GM10266 (cell line): ENCODE data around the gene SIGLEC14.

Experiments used
- DNase-seq: peaks from one replicate; pipeline ENCODE4 v3.0.0; 2012; ENCODE audit errors: extremely low spot score
- TF ChIP-seq, protein P1 (sequence below): IDR thresholded peaks from 2 replicates; pipeline ENCODE4 v1.5.1; 2012; ENCODE audit warnings: mild to moderate bottlenecking, low read depth; ENCODE audit not compliant: control insufficient read depth, insufficient read depth; ENCODE audit errors: missing control alignments

SIGLEC14 gene

DNA sequence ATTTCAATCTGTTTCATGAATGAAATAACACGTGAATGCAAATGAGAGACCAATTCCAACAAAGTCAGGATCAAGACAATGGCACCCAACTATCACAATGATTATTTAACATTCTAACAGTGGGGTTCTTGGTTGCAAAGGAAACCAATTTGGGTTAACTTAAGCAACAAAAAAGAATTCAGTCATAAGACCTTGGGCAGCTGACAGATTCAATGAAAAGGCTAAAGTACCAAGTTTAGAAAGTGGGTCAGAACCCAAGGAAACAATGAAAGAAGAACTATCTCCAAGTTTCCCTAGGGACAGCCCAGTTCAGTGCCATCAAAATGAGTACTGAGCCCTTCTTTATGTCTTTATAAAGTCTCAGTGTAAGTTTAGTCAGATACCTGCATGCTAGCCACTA lies 17.5 kb upstream of the SIGLEC14 start:
- TF ChIP-seq, protein P1, sequence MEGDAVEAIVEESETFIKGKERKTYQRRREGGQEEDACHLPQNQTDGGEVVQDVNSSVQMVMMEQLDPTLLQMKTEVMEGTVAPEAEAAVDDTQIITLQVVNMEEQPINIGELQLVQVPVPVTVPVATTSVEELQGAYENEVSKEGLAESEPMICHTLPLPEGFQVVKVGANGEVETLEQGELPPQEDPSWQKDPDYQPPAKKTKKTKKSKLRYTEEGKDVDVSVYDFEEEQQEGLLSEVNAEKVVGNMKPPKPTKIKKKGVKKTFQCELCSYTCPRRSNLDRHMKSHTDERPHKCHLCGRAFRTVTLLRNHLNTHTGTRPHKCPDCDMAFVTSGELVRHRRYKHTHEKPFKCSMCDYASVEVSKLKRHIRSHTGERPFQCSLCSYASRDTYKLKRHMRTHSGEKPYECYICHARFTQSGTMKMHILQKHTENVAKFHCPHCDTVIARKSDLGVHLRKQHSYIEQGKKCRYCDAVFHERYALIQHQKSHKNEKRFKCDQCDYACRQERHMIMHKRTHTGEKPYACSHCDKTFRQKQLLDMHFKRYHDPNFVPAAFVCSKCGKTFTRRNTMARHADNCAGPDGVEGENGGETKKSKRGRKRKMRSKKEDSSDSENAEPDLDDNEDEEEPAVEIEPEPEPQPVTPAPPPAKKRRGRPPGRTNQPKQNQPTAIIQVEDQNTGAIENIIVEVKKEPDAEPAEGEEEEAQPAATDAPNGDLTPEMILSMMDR: no peak
- no peak for DNase-seq

GRCh38 chr19:51663650-51664049 lies 17.0 kb upstream of the SIGLEC14 start:
- TF ChIP-seq, protein P1: no peak
- DNase-seq: no peak

DNA sequence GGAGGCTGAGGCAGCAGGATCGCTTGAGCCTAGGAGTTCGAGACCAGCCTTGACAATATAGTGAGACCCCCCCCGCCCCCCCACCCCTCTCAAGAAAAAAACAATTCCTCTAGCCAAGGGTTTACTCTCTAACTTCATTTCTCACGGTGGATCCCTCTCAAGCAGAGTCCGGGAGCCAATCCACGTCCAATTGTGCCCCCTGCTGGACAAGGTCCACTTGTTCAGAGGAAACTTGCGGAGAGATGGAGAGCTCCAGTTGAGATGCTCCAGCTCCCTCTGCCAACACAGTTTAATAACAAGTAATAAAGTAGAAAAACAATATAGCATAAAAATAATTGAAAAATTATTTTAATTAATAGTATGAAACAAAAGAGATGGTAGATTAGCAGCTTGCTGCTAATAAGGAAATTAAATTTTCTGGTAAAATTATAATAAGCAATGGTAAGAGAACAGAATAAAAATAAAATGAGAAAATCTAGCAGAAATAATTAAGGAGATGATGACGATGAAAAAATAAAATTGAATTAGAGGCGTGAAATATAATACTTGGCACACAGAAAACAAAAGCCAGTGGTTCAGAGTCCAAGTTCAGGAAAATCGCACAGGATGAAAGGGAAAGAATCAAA lies 14.5 kb upstream of the SIGLEC14 start:
- TF ChIP-seq, protein P1: peak; percentile 77

GRCh38 chr19:51654783-51655182 lies 8.2 kb upstream of the SIGLEC14 start:
- TF ChIP-seq, protein P1: no peak
- DNase-seq: no peak

More for the DNA sequence above, 14.5 kb upstream of the SIGLEC14 start:
- peak; percentile 59 for DNase-seq

GRCh38 chr19:51653162-51653561 lies 6.5 kb upstream of the SIGLEC14 start:
- TF ChIP-seq, protein P1: no peak
- no peak for DNase-seq

GRCh38 chr19:51652266-51652665 lies 5.6 kb upstream of the SIGLEC14 start:
- TF ChIP-seq, protein P1: no peak
- no peak for DNase-seq

GRCh38 chr19:51651216-51651846 lies 4.7 kb upstream of the SIGLEC14 start:
- no peak for DNase-seq
- TF ChIP-seq, protein P1: no peak
